ENCODE results near the gene ALK.

DNA sequence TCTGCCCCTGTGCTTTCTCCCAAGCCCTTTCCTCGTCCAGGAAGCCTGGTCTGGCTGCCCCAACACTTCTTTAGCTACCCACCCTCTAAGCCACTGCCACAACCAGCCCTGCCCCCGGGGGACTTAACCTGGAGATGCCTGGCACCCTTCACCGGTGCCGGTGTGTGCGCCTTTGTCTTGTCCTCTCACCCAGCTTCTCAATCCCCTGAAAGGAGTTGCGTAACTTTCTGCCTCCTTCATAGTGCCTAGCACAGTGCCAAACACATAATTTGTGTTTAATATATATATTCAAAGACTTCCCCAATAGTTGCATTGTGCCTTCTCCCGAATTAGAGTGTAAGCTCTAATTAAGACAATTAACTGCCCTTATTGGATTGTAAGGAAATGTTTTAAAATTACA is 70.6 kb downstream of the ALK start:
- TF ChIP-seq, protein P1, sequence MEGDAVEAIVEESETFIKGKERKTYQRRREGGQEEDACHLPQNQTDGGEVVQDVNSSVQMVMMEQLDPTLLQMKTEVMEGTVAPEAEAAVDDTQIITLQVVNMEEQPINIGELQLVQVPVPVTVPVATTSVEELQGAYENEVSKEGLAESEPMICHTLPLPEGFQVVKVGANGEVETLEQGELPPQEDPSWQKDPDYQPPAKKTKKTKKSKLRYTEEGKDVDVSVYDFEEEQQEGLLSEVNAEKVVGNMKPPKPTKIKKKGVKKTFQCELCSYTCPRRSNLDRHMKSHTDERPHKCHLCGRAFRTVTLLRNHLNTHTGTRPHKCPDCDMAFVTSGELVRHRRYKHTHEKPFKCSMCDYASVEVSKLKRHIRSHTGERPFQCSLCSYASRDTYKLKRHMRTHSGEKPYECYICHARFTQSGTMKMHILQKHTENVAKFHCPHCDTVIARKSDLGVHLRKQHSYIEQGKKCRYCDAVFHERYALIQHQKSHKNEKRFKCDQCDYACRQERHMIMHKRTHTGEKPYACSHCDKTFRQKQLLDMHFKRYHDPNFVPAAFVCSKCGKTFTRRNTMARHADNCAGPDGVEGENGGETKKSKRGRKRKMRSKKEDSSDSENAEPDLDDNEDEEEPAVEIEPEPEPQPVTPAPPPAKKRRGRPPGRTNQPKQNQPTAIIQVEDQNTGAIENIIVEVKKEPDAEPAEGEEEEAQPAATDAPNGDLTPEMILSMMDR (IDR thresholded peaks at IDR 0.05; ENCODE audit: low read depth, low read length): no peak
- TF ChIP-seq EZH2phosphoT487 (IDR thresholded peaks at IDR 0.05; ENCODE audit: low read depth): no peak
